Dendritic cell treated with granulocyte-macrophage colony-stimulating factor and Interleukin-4, amounts not matched to agents 40 ng/mL and 50 ng/mL, for 4 days (primary cell): Measurements from ENCODE around the gene EVX2.

ENCODE experiments used
- H3K27ac Mint-ChIP-seq: one replicate; pipeline ENCODE4 v1.8.0; 2022; ENCODE audit warnings: mild to moderate bottlenecking, mixed read lengths
- H3K27me3 Mint-ChIP-seq: one replicate; pipeline ENCODE4 v1.8.0; 2022; ENCODE audit warnings: mild to moderate bottlenecking, mixed read lengths
- H3K36me3 Mint-ChIP-seq: one replicate; pipeline ENCODE4 v1.8.0; 2022; ENCODE audit warnings: low read depth, mixed read lengths
- H3K4me1 Mint-ChIP-seq: one replicate; pipeline ENCODE4 v1.8.0; 2022; ENCODE audit warnings: low read depth, mixed read lengths
- H3K4me3 Mint-ChIP-seq: one replicate; pipeline ENCODE4 v1.8.0; 2022; ENCODE audit warnings: mild to moderate bottlenecking, moderate library complexity, mixed read lengths
- H3K9me3 Mint-ChIP-seq: one replicate; pipeline ENCODE4 v1.8.0; 2022; ENCODE audit warnings: mixed read lengths
- intact Hi-C: fragments of 100-400 bp; cut with micrococcal nuclease; formaldehyde crosslinking; loops from one replicate; pipeline ENCODE4 v1.15.0; 2022

The EVX2 gene

DNA sequence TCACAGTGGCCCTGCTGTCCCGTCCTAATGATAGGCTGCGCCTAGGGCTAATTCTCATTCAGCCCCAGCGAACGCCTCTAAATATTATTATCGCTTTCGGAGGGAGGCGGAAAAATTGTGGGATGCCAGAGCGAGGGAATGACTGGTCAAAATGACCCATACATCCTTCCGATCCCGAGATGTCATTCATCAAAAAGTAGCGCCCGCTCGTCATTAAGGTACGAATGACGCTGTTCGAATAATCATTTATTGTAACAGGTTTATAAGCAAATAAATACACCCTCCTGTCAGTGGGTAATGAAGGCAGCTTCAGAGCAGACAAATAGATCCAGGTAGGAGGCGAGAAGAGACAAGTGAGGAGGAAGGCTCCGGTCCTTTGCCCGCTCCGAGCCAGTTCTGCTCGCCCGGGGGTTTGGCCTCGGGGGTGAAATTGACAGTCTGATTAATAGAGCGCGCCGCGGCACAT lies at the start of gene EVX2:
TSS of gene EVX2 (minus strand) at position 167 of the 466 bp plus-strand sequence. CDS start 186 bp downstream, outside the sequence.
- H3K4me1 Mint-ChIP-seq: peaks cover 53% of the 10 kb centered on the region
- H3K27ac Mint-ChIP-seq: no peak within 1 kb of the TSS
- no peaks in the 10 kb centered on the region for H3K9me3 Mint-ChIP-seq
- H3K27me3 Mint-ChIP-seq: peaks cover 96% of the 10 kb centered on the region
- intact Hi-C loops: no loop called here
- H3K4me3 Mint-ChIP-seq: no peak within 1 kb of the TSS
- H3K36me3 Mint-ChIP-seq: no peaks in the 10 kb centered on the region

DNA sequence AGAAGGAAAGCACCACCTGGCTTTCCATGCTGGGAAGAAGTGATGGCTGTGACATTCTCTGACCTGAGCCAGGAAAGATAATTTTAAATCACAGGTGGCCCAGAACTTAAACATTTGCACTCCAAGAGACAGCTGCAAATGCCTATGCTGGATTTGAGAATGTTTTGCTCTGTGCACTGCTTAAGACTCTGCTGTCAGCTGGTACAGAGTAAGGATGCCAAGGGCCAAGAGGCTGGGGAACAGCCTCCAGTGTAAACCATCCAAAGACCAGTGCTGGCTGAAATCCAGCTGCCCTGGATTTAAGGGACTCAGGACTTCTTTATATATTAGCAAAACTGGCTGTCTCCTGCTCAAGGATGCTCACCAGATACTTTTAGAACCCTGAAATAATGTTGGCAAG lies 49.6 kb upstream of the EVX2 start:
- Mint-ChIP-seq H3K36me3 (no peaks in the 10 kb centered on the region), H3K9me3 (no peaks in the 10 kb centered on the region), H3K4me3 (no peak overlapping the region), H3K27ac (no peak overlapping the region), H3K4me1 (peaks cover 29% of the 10 kb centered on the region), H3K27me3 (peaks cover 89% of the 10 kb centered on the region)
- intact Hi-C loops: loop anchor here (10.0 kb wide), 1 partner anchor 681 kb away; no protein-coding TSS in a partner anchor

DNA sequence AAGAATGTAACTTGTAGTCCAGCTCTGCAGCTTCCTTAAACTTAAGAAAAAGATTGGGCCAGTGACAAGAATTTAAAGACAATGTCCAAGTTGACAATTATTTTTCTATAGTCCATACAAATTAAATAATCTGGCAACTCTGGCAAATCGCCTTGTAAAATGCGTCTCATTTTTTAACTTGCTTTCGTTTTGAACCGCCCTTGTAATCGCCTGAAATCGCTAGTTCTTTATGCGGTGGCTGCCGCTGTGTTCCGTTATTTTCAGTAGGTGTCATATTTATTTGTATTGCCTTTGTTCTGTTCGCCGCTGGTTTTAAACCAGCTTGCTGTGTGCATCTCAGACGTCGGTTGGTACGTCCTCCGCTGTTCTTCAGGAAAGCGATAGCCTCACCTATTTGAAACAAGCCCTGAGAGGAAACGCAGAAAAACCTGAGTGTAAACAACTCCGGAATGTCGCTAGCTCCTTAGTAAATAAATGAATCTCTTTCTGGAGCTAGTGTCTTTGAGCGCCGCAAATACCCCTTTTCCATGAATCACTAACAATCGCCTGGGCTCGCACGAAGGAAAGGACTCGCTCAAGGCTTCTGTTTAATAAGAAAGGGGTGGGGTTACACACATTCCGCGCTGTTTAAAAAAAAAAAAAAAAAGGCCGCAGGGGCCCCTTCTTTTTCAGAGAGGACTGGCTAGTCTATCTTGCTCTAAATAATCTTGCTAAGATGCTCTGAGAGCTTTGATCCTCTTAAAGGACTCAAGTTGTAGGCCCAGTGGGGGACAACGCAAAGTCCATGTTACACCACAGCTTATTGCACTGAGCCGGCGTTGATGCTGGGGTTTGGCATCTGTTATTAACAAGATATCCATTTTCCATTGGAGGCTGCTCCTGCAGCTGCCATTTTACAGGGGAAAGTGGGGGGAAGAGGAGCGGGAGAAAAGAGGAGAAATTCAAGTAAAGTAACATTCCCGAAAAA lies 48.7 kb upstream of the EVX2 start:
- no peak overlapping the region for H3K27ac Mint-ChIP-seq
- intact Hi-C loops: loop anchor here (10.0 kb wide), 1 partner anchor 682 kb away; no protein-coding TSS in a partner anchor
- H3K4me1 Mint-ChIP-seq: peaks cover 35% of the 10 kb centered on the region
- peak overlapping the region; percentile 54 for H3K4me3 Mint-ChIP-seq
- H3K9me3 Mint-ChIP-seq: no peaks in the 10 kb centered on the region
- no peaks in the 10 kb centered on the region for H3K36me3 Mint-ChIP-seq
- peaks cover 89% of the 10 kb centered on the region for H3K27me3 Mint-ChIP-seq

DNA sequence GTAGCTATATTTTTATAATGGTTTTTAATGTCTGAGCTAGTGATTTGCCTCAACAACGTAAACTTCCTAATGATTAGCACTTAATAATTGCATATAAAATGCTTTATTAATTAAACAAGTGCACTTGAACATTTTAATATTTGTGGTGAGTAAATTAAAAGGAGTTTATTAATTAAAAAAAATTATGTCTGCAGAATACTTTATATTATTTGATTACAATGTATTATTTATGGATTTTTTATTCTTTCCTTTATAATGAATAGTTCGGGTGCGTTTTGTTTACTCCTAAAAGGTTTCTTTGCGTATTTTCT lies 48.0 kb upstream of the EVX2 start:
- Mint-ChIP-seq H3K27ac (no peak overlapping the region), H3K36me3 (no peaks in the 10 kb centered on the region), H3K4me1 (peaks cover 35% of the 10 kb centered on the region), H3K9me3 (no peaks in the 10 kb centered on the region), H3K27me3 (peaks cover 86% of the 10 kb centered on the region), H3K4me3 (no peak overlapping the region)
- intact Hi-C loops: loop anchor here (10.0 kb wide), 1 partner anchor 683 kb away; no protein-coding TSS in a partner anchor

DNA sequence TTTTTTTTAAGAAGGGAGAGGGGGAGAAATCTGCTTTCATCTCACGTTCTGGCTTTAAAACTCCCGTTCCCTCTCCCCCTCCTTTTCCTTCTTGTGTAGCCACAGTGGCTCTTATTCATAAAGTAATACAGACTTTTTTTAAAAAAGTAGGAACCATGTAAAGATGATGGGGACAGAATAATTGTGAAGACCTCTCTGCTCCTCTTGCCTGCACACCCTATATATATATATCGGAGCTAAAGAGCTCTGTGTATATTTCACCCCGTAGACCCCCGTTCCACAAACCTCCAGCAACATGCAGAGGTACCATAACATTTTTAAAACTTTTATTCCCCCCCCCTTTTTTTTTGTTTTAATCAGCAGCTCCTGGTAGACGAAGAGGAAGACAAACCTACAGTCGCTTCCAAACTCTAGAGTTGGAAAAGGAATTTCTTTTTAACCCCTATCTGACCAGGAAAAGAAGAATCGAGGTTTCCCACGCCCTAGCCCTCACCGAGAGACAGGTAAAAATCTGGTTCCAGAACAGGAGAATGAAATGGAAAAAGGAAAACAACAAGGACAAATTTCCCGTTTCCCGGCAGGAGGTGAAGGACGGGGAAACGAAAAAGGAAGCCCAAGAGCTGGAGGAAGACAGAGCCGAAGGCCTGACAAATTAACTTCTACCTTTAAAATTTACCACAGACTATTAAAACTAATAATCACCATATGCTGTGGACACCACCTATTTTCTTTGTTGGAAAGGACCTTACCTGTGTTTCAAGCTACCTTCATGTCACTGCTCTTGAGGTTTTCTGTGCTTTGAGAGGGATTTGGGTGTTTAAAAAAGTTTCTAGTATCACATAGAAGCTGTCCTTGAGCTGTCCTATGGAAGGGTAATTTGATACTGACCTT lies 47.4 kb upstream of the EVX2 start:
- no peaks in the 10 kb centered on the region for H3K9me3 Mint-ChIP-seq
- no peak overlapping the region for H3K27ac Mint-ChIP-seq
- peak overlapping the region; percentile 55 for H3K4me3 Mint-ChIP-seq
- H3K4me1 Mint-ChIP-seq: peaks cover 34% of the 10 kb centered on the region
- intact Hi-C loops: loop anchor here (10.0 kb wide), 1 partner anchor 684 kb away; no protein-coding TSS in a partner anchor
- H3K36me3 Mint-ChIP-seq: no peaks in the 10 kb centered on the region
- peaks cover 86% of the 10 kb centered on the region for H3K27me3 Mint-ChIP-seq

DNA sequence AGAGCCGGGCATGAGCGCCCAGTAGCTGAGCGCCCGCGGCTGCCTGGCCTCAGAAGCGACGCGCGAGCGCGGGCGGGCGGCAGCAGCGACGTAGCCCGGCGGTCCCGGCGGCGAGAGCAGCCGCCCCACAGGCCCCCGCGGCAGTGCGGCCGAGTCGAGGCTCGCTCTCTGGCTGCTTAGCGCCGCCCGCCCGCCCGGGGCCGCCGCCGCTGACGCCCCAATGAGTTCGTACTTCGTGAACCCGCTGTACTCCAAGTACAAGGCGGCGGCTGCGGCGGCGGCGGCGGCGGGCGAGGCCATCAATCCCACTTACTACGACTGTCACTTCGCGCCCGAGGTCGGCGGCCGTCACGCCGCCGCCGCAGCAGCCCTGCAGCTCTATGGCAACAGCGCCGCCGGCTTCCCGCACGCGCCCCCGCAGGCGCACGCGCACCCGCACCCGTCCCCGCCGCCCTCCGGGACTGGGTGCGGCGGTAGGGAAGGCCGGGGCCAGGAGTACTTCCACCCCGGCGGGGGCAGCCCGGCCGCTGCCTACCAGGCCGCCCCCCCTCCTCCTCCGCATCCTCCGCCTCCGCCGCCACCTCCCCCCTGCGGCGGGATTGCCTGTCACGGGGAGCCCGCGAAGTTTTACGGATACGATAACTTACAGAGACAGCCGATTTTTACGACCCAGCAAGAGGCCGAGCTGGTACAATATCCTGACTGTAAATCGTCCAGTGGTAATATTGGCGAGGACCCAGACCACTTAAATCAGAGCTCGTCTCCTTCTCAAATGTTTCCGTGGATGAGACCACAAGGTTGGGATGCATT lies 46.6 kb upstream of the EVX2 start:
- intact Hi-C loops: loop anchor here (10.0 kb wide), 1 partner anchor 684 kb away; no protein-coding TSS in a partner anchor
- H3K4me3 Mint-ChIP-seq: peak overlapping the region; percentile 55
- H3K27ac Mint-ChIP-seq: no peak overlapping the region
- peaks cover 25% of the 10 kb centered on the region for H3K4me1 Mint-ChIP-seq
- H3K9me3 Mint-ChIP-seq: no peaks in the 10 kb centered on the region
- H3K36me3 Mint-ChIP-seq: no peaks in the 10 kb centered on the region
- H3K27me3 Mint-ChIP-seq: peaks cover 86% of the 10 kb centered on the region

DNA sequence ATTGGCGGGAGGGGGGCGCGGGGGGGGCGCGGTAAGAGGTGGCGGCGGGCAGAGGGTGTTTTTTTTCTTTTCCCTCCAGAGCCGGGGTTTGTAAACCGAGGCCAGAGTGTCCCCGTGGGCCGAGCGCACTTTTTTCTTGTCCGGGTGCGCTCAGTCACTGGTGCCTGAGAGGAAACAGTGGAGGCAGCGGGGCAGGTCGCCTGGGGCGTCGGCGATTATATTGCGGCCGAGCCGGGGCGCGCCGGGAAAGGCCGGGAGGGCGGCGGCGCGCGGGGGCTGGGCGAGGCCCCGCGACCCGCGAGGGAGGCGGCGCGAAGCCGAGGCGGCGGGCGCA lies 46.0 kb upstream of the EVX2 start:
- Mint-ChIP-seq H3K27ac (no peak overlapping the region), H3K4me3 (peak overlapping the region; percentile 60), H3K36me3 (no peaks in the 10 kb centered on the region), H3K27me3 (peaks cover 86% of the 10 kb centered on the region), H3K4me1 (peaks cover 28% of the 10 kb centered on the region), H3K9me3 (no peaks in the 10 kb centered on the region)
- intact Hi-C loops: loop anchor here (5.0 to 10.0 kb wide), 3 partner anchors 508 to 1033 kb away; no protein-coding TSS in a partner anchor

DNA sequence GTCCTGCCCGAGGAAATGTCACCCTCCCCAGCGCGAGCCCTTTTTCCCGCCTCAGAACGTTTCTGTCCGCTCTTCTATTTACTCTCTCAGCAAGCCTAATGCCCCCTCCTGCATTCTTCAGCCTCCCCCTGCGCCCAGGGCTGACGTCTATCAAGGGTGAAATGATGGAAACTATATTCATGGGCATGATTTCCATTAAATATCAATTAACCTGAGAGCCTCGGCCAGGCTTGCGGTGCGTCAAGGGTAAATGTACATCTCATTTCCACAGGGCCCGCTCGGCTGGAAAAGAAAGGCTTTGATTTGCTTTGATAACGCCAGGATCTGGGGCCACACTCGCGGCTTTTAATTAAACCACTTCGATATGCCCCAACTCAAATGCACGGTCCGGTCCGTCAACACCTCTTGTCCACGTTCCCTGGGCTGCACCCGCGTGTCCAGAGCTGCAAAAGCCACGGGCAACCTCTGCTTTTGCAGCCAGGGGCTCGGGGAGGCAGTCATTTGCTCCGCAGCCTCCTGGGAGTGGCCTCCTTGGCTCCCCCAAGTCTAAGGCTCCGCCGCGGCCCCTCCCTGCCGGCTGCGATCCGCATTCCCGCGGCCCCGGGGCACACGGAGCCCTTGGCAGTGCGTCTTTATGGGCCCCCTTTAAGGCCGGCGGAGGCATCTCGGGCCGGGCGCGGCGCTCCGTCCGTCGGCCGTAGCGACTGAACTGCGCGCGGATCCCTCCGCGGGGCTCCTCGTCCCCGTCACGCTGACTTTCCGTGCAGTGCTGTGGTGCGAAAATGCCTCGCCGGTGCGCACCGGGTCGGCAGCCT lies 45.4 kb upstream of the EVX2 start, which contains the start of gene HOXD8:
TSS of gene HOXD8 (plus strand) at position 724 of the 815 bp plus-strand sequence. CDS start 662 bp downstream, outside the sequence.
- H3K27ac Mint-ChIP-seq: no peak within 1 kb of the TSS
- H3K4me1 Mint-ChIP-seq: peaks cover 34% of the 10 kb centered on the region
- intact Hi-C loops: loop anchor here (5.0 kb wide), 2 partner anchors 508 to 1033 kb away; no protein-coding TSS in a partner anchor
- H3K27me3 Mint-ChIP-seq: peaks cover 86% of the 10 kb centered on the region
- no peaks in the 10 kb centered on the region for H3K9me3 Mint-ChIP-seq
- H3K36me3 Mint-ChIP-seq: no peaks in the 10 kb centered on the region
- H3K4me3 Mint-ChIP-seq: peak within 1 kb of the TSS; percentile 60

DNA sequence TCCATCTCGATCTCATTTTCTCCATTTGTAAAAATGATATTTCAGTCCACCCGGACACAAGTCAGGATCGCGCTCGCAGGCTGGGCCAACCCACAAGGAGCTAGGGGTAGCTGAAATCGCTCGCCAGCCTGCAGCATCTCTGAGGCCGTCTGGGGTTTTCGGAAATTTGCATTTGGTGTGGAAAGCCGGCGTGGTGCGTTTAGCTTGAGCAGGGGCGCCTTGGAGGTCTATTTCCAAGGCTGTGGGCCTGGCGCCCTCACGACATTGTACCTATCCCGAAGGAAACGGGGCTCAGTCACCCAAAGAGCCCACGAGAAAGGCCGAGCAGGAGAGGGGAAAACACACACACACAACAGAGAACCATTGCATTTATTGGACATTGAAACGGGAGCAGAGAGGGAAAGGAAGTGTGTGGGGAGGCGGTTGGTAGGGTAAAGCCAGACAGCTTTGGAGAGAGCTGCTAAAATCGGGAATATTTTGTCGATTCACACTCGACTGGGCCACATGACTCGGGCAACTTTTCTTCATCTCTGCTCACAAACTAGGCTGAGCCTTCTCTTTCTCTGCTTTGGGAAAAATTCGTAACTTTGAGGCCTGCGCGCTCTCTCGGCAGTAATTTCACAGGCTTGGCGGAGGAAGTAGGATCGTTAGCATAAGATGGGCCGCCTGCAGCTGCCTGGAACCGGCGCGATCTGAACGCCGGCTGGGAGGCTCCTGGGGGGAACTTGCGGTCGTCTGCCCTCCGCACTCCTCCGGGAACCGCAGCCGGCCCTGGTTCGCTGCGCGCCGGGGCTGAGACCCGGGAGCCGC lies 44.6 kb upstream of the EVX2 start:
- intact Hi-C loops: loop anchor here (5.0 kb wide), 2 partner anchors 509 to 1034 kb away; no protein-coding TSS in a partner anchor
- H3K27ac Mint-ChIP-seq: no peak overlapping the region
- peaks cover 86% of the 10 kb centered on the region for H3K27me3 Mint-ChIP-seq
- no peak overlapping the region for H3K4me3 Mint-ChIP-seq
- H3K4me1 Mint-ChIP-seq: peaks cover 41% of the 10 kb centered on the region
- H3K36me3 Mint-ChIP-seq: no peaks in the 10 kb centered on the region
- H3K9me3 Mint-ChIP-seq: no peaks in the 10 kb centered on the region

DNA sequence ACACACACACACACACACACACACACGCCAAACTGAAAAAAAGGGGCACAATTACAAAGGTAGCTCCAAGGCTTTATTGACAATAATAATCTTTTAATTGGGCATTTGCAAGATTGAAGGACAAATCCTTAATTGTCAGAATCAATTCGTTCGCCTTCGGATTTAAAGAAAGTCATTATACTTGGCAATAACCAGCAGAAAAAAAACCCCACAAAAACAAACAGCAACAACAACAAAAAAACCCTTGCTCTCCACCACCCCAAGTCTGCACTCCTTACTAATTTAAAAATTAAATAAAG lies 44.0 kb upstream of the EVX2 start:
- H3K4me1 Mint-ChIP-seq: peaks cover 43% of the 10 kb centered on the region
- intact Hi-C loops: loop anchor here (1.0 to 5.0 kb wide), 5 partner anchors 328 to 1035 kb away; no protein-coding TSS in a partner anchor
- no peaks in the 10 kb centered on the region for H3K36me3 Mint-ChIP-seq
- peaks cover 85% of the 10 kb centered on the region for H3K27me3 Mint-ChIP-seq
- no peaks in the 10 kb centered on the region for H3K9me3 Mint-ChIP-seq
- H3K4me3 Mint-ChIP-seq: no peak overlapping the region
- H3K27ac Mint-ChIP-seq: no peak overlapping the region

DNA sequence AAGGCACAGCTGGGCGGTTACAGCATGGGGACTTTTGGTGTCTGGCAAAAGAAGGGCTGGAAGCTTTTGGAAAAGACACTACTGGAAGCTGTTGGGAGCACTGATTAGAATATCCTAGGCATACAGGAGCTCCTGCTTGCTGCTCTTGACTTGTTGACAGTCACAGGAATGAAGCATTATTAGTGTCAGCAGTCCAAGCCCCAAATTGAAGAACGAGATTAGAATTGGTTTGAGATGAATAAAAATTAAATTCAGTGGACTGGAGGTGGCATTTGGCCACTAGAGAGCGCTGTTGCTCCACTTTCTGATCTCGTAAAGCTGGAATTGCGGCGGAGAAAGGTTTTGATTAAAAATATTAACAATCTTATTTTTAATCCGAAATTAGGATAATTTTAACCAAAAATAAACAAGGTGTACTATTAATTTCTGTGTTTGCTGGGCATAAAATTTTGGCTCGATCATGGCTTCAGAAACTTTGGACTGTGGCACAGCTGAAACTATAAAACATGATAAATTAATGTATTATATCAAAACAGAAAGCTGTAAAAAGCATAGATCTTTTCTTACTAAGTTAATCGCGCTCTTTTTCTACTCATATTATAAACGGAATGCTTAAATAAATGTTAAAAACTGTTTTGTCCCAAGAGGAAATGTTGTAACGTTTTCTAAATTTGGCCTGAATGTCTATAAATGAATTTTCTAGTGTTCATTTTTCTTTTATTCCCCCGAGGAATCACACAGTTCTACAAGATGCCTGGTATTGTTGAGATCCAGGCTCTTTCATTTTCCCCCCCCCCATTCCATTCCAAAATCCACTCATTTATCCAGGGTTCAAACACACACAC lies 43.4 kb upstream of the EVX2 start:
- intact Hi-C loops: loop anchor here (1.0 to 5.0 kb wide), 5 partner anchors 328 to 1035 kb away; no protein-coding TSS in a partner anchor
- Mint-ChIP-seq H3K4me3 (no peak overlapping the region), H3K36me3 (no peaks in the 10 kb centered on the region), H3K27ac (no peak overlapping the region), H3K4me1 (peaks cover 46% of the 10 kb centered on the region), H3K9me3 (no peaks in the 10 kb centered on the region), H3K27me3 (peaks cover 85% of the 10 kb centered on the region)
